Endothelial cell of umbilical vein (primary cell): ENCODE measurements around the gene KCNJ5. TPM values are rescaled to one million over a fixed set of nuclear protein-coding genes. Genes with fewer than 3 reads are reported as not detected.

Source experiments
- BruUV-seq: library from RNA; stranded (reverse); fragments of 400-500 nt; replicated peaks from 2 replicates; lab custom pipeline; 2021; lab: Mats Ljungman, UMichigan
- CTCF ChIA-PET: fragments of 300-600, 350-600 bp; sonication (Branson Sonifier 250); formaldehyde crosslinking; loops from one replicate; lab custom pipeline; 2021; ENCODE audit warnings: antibody characterized with exemption, inconsistent platforms; lab: Charles Lee
- POLR2A ChIA-PET: fragments of 300-600, 350-600 bp; sonication (Branson Sonifier 250); formaldehyde crosslinking; loops from one replicate; lab custom pipeline; 2021; ENCODE audit warnings: antibody characterized with exemption, inconsistent platforms; lab: Charles Lee
- DNase-seq: peaks from one replicate; pipeline ENCODE4 v3.0.0-alpha.2; 2011; ENCODE audit warnings: low read depth, low spot score
- FAIRE-seq: peaks from 2 replicates; lab custom pipeline; 2011; peaks lifted over from hg19 to GRCh38; lab: Jason Lieb, UNC
- H2AFZ ChIP-seq: 2 replicates; pipeline ENCODE4 v1.6.0; 2012; ENCODE audit warnings: low read depth, low read length, control low read depth, inconsistent platforms
- H3K27ac ChIP-seq: 2 replicates; pipeline ENCODE4 v1.5.1; 2011; ENCODE audit warnings: low read depth, mild to moderate bottlenecking, control low read depth, low read length, moderate library complexity; ENCODE audit not compliant: insufficient read depth
- H3K27me3 ChIP-seq, 2 experiments: 2 replicates each; pipeline versions ENCODE4 v1.6.0 to v1.6.1; 2011; ENCODE audit warnings: low read length in 2 of 2, mixed read lengths in 1 of 2; ENCODE audit not compliant: control insufficient read depth in 2 of 2, insufficient read depth in 2 of 2
- H3K36me3 ChIP-seq, 2 experiments: 2 replicates in 1 of 2; 3 replicates in 1 of 2; pipeline ENCODE4 v1.5.1; 2011; ENCODE audit warnings: low read length in 2 of 2, mild to moderate bottlenecking in 1 of 2, moderate library complexity in 1 of 2; ENCODE audit not compliant: control insufficient read depth in 2 of 2, insufficient read depth in 2 of 2; ENCODE audit errors: extremely low read depth in 1 of 2
- H3K4me1 ChIP-seq: 3 replicates; pipeline ENCODE4 v1.5.1; 2011; ENCODE audit warnings: mild to moderate bottlenecking, low read length; ENCODE audit not compliant: control insufficient read depth, insufficient read depth; ENCODE audit errors: extremely low read depth
- H3K4me2 ChIP-seq: 2 replicates; pipeline ENCODE4 v1.6.1; 2011; ENCODE audit warnings: low read length, control low read depth, mixed read lengths; ENCODE audit not compliant: insufficient read depth
- H3K4me3 ChIP-seq, 3 experiments: fragments of 200-600 bp in 1 of 3; sonication (generic), shearing (Covaris generic) in 1 of 3; replicated peaks in 1 of 3; 2 replicates each; pipeline ENCODE4 v1.5.1; 2011 to 2016; ENCODE audit warnings: control low read depth in 3 of 3, low read length in 3 of 3, mild to moderate bottlenecking in 2 of 3, inconsistent platforms in 1 of 3, low read depth in 1 of 3, moderate library complexity in 1 of 3; ENCODE audit not compliant: insufficient read depth in 1 of 3
- H3K79me2 ChIP-seq: 2 replicates; pipeline ENCODE4 v1.6.0; 2012; ENCODE audit warnings: low read length, inconsistent platforms; ENCODE audit not compliant: control insufficient read depth, insufficient read depth
- H3K9ac ChIP-seq: replicated peaks from 2 replicates; pipeline ENCODE3; 2011; ENCODE audit warnings: low read length, control low read depth; ENCODE audit not compliant: insufficient read depth; ENCODE audit errors: extremely low read depth
- H3K9me1 ChIP-seq: replicated peaks from 3 replicates; pipeline ENCODE4 v1.6.0; 2011; ENCODE audit warnings: mild to moderate bottlenecking, low read length; ENCODE audit not compliant: control insufficient read depth, insufficient read depth; ENCODE audit errors: extremely low read depth
- H3K9me3 ChIP-seq: replicated peaks from 2 replicates; pipeline ENCODE4 v1.5.1; 2012; ENCODE audit warnings: low read length, inconsistent platforms; ENCODE audit not compliant: control insufficient read depth, insufficient read depth
- H4K20me1 ChIP-seq: replicated peaks from 2 replicates; pipeline ENCODE3; 2011; ENCODE audit warnings: mild to moderate bottlenecking, low read length; ENCODE audit not compliant: control insufficient read depth, insufficient read depth; ENCODE audit errors: extremely low read depth
- EZH2 ChIP-seq: IDR thresholded peaks from 2 replicates; pipeline ENCODE4 v1.6.1; 2012; ENCODE audit warnings: borderline replicate concordance, low read depth, mild to moderate bottlenecking, moderate library complexity, low read length, inconsistent platforms; ENCODE audit not compliant: severe bottlenecking
- JUN ChIP-seq: IDR thresholded peaks from 2 replicates; pipeline ENCODE4 v1.6.1; 2011; ENCODE audit warnings: borderline replicate concordance, low read depth; ENCODE audit not compliant: insufficient read length, insufficient read depth
- MYC ChIP-seq: IDR thresholded peaks from one replicate; pipeline ENCODE4 v1.6.1; 2011; ENCODE audit warnings: mild to moderate bottlenecking, low read depth, low read length
- dilution Hi-C: fragments of 300-500 bp; cut with MboI; formaldehyde crosslinking; loops from one replicate; pipeline ENCODE4 v1.15.0; 2019; ENCODE audit warnings: low sequenced_read_pairs; ENCODE audit not compliant: extremely low pct_ligation_motif_present
- intact Hi-C: fragments of 100-400 bp; cut with micrococcal nuclease; formaldehyde crosslinking; loops from one replicate; pipeline ENCODE4 v1.10.0; 2022
- polyA plus RNA-seq, 4 experiments: library from polyadenylated mRNA; depleted of rRNA in 3 of 4; stranded (reverse) in 3 of 4; unstranded in 1 of 4; fragments of >200 nt; gene quantifications; 2 replicates each; pipeline versions ENCODE4 v1.2.1 to v1.2.3, GENCODE V29; 2011 to 2012; ENCODE audit warnings: missing spikeins in 1 of 4
- total RNA-seq: library from RNA; stranded (reverse); gene quantifications from 2 replicates; pipeline ENCODE4 v1.2.3, GENCODE V29; 2021
- TF ChIP-seq, protein P1 (sequence below): IDR thresholded peaks from 2 replicates; pipeline ENCODE4 v1.6.1; 2011; ENCODE audit not compliant: insufficient read depth, insufficient read length
- TF ChIP-seq, protein P2 (sequence below), 2 donors: IDR thresholded peaks; 1 replicate in 1 of 2; 2 replicates in 1 of 2; pipeline ENCODE4 v1.5.1; 2011; ENCODE audit warnings: low read length in 2 of 2, mild to moderate bottlenecking in 2 of 2, moderate library complexity in 2 of 2, control low read depth in 1 of 2, inconsistent platforms in 1 of 2, low read depth in 1 of 2; ENCODE audit not compliant: insufficient read depth in 1 of 2; ENCODE audit errors: extremely low read depth in 1 of 2

KCNJ5 gene
- total and polyA plus RNA-seq, 2 donors (not counting 3 experiments of a cell fraction or from before 2014, with no cell fraction given) = 0.13 TPM; not detected in 1

DNA sequence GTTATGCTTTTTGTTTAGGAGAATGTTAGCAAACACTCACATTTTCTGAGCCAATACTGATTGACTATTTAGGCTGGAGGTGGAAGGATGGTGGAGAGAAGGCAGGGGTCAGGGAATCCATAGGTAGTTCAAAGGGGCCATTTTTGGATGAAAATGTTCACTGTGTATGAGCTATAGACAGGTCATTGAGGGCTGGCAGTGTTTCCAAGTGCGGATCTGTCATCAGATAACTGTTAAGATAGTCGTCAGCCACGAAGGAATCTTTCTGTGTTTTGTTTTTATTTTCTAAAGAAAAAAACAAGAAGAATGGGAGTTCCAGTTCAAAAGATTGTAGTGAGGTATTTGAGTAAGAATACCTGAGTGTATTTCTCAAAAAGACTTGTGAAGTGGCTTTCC lies 3.1 kb downstream of the KCNJ5 start:
- no peaks in the 10 kb centered on the region for H3K9me3 ChIP-seq
- intact Hi-C loops = no loop called here
- POLR2A ChIA-PET = no interaction called here
- H3K4me2 ChIP-seq = no peak overlapping the region
- CTCF ChIA-PET = interaction anchor here (1.4 to 4.0 kb wide), 2 partner anchors 9 to 62 kb away, joined by 7 to 28 read pairs; no protein-coding TSS in a partner anchor
- peaks cover 5% of the 10 kb centered on the region for H3K4me1 ChIP-seq
- DNase-seq = no peak
- H4K20me1 ChIP-seq = no peaks in the 10 kb centered on the region
- no peak overlapping the region for H3K4me3 ChIP-seq
- no peaks in the 10 kb centered on the region for H3K9me1 ChIP-seq
- H2AFZ ChIP-seq = no peak overlapping the region
- H3K79me2 ChIP-seq = no peaks in the 10 kb centered on the region
- BruUV-seq = no TSS peak
- no peak overlapping the region for H3K27ac ChIP-seq
- H3K9ac ChIP-seq = no peak overlapping the region
- dilution Hi-C loops = no loop called here
- no peaks in the 10 kb centered on the region for H3K36me3 ChIP-seq
- no peak for TF ChIP-seq JUN
- FAIRE-seq = no peak
- H3K27me3 ChIP-seq = peaks cover 13 to 17% of the 10 kb centered on the region in 2 experiments

DNA sequence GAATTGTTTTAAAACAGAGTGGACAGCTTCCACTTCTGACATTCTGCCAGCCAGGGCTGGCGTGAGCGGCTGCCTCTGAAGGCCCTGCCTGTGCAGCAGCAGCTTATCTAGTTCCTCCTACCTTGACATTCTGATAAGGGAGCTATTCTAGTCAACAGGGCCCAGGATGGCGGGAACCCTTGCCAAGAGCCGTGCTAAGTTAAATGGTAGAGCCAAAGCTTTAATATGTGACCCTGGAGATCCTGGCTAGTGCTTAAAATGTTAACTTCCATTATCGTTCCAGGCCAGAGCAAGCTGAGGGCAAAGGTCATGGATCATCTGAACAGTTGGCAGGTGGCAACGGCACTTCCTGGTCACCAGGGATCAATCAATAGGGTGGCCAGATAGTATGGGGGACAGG lies 3.5 kb downstream of the KCNJ5 start:
- DNase-seq = peak; percentile 25
- CTCF ChIA-PET = interaction anchor here (1.4 to 4.0 kb wide), 2 partner anchors 10 to 62 kb away, joined by 7 to 28 read pairs; no protein-coding TSS in a partner anchor
- POLR2A ChIA-PET = no interaction called here

More for the DNA sequence above, 3.5 kb downstream of the KCNJ5 start:
- Histone ChIP-seq H2AFZ (no peak overlapping the region), H4K20me1 (no peaks in the 10 kb centered on the region), H3K79me2 (no peaks in the 10 kb centered on the region), H3K36me3 (no peaks in the 10 kb centered on the region), H3K9me3 (no peaks in the 10 kb centered on the region), H3K4me1 (peaks cover 5% of the 10 kb centered on the region), H3K9ac (no peak overlapping the region), H3K4me3 (no peak overlapping the region), H3K4me2 (no peak overlapping the region), H3K27me3 (peaks cover 9 to 13% of the 10 kb centered on the region in 2 experiments), H3K9me1 (no peaks in the 10 kb centered on the region), H3K27ac (no peak overlapping the region)
- FAIRE-seq = no peak
- dilution Hi-C loops (no loop called here), intact Hi-C loops (no loop called here)
- TF ChIP-seq, protein P1, sequence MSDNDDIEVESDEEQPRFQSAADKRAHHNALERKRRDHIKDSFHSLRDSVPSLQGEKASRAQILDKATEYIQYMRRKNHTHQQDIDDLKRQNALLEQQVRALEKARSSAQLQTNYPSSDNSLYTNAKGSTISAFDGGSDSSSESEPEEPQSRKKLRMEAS = no peak
- TF ChIP-seq, protein P2, sequence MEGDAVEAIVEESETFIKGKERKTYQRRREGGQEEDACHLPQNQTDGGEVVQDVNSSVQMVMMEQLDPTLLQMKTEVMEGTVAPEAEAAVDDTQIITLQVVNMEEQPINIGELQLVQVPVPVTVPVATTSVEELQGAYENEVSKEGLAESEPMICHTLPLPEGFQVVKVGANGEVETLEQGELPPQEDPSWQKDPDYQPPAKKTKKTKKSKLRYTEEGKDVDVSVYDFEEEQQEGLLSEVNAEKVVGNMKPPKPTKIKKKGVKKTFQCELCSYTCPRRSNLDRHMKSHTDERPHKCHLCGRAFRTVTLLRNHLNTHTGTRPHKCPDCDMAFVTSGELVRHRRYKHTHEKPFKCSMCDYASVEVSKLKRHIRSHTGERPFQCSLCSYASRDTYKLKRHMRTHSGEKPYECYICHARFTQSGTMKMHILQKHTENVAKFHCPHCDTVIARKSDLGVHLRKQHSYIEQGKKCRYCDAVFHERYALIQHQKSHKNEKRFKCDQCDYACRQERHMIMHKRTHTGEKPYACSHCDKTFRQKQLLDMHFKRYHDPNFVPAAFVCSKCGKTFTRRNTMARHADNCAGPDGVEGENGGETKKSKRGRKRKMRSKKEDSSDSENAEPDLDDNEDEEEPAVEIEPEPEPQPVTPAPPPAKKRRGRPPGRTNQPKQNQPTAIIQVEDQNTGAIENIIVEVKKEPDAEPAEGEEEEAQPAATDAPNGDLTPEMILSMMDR (IDR thresholded peaks at IDR 0.05; ENCODE audit: extremely low read depth in 1 of 2, insufficient read depth in 1 of 2, low read depth in 1 of 2, low read length in 2 of 2) = no peak
- no peak for TF ChIP-seq MYC
- TF ChIP-seq EZH2 = no peak
- BruUV-seq = no TSS peak
